Activated naive CD4-positive, alpha-beta T cell treated with anti-CD3 and anti-CD28 coated beads for 36 hours (primary cell): ENCODE data around the gene ENO4. TPM values are rescaled to one million over a fixed set of nuclear protein-coding genes. Genes with fewer than 3 reads are reported as not detected.

Experiments
- CTCF ChIA-PET: fragments of 350-600 bp; sonication (Branson Sonifier 250); formaldehyde crosslinking; loops from one replicate; lab custom pipeline; 2021; ENCODE audit warnings: antibody characterized with exemption; lab: Charles Lee
- DNase-seq: peaks from one replicate; pipeline ENCODE4 v3.0.0-alpha.2; 2020
- H3K27ac Mint-ChIP-seq: one replicate; pipeline ENCODE4 v1.8.0; 2021; ENCODE audit warnings: mild to moderate bottlenecking, mixed read lengths
- H3K27me3 Mint-ChIP-seq: one replicate; pipeline ENCODE4 v1.8.0; 2021; ENCODE audit warnings: low read depth, mixed read lengths
- H3K36me3 Mint-ChIP-seq: one replicate; pipeline ENCODE4 v1.8.0; 2021; ENCODE audit warnings: low read depth, mixed read lengths
- H3K4me1 Mint-ChIP-seq: one replicate; pipeline ENCODE4 v1.8.0; 2021; ENCODE audit warnings: low read depth, mixed read lengths
- H3K4me3 Mint-ChIP-seq: one replicate; pipeline ENCODE4 v1.8.0; 2021; ENCODE audit warnings: mild to moderate bottlenecking, moderate library complexity, mixed read lengths
- H3K9me3 Mint-ChIP-seq: one replicate; pipeline ENCODE4 v1.8.0; 2021; ENCODE audit warnings: mixed read lengths
- intact Hi-C: fragments of 100-400 bp; cut with micrococcal nuclease; formaldehyde crosslinking; loops from one replicate; pipeline ENCODE4 v1.15.1; 2023
- total RNA-seq, 2 experiments: library from RNA; stranded (reverse); gene quantifications; one replicate each; pipeline ENCODE4 v1.2.3, GENCODE V29; 2021

ENO4 gene
- total RNA-seq, 2 experiments from 2014 or later, result not detected

- intact Hi-C loops, result no loop called here
- Mint-ChIP-seq H3K36me3 (no peaks in the 10 kb centered on the region), H3K4me3 (no peak overlapping the region), H3K27ac (no peak overlapping the region), H3K4me1 (peaks cover 13% of the 10 kb centered on the region), H3K9me3 (peaks cover 4% of the 10 kb centered on the region), H3K27me3 (peaks cover 47% of the 10 kb centered on the region)
- CTCF ChIA-PET, result interaction anchor here (1.6 kb wide), 1 partner anchor 316 kb away, joined by 3 read pairs; no protein-coding TSS in a partner anchor
- no peak for DNase-seq
Observed at GRCh38 chr10:116852246-116852645, 2.9 kb downstream of the ENO4 start.

- no peak overlapping the region for H3K27ac Mint-ChIP-seq
- peaks cover 6% of the 10 kb centered on the region for H3K4me1 Mint-ChIP-seq
- peaks cover 37% of the 10 kb centered on the region for H3K27me3 Mint-ChIP-seq
- no peaks in the 10 kb centered on the region for H3K36me3 Mint-ChIP-seq
- no peak overlapping the region for H3K4me3 Mint-ChIP-seq
- no peak for DNase-seq
- intact Hi-C loops, result no loop called here
- peaks cover 9% of the 10 kb centered on the region for H3K9me3 Mint-ChIP-seq
- CTCF ChIA-PET, result interaction anchor here (0.7 kb wide), 1 partner anchor 229 kb away, joined by 4 read pairs; no protein-coding TSS in a partner anchor
Observed at GRCh38 chr10:116853287-116853686, 4.0 kb downstream of the ENO4 start.

GRCh38 chr10:116853701-116854100 lies 4.4 kb downstream of the ENO4 start:
- Mint-ChIP-seq H3K36me3 (no peaks in the 10 kb centered on the region), H3K4me1 (peaks cover 2% of the 10 kb centered on the region), H3K27me3 (peaks cover 33% of the 10 kb centered on the region), H3K9me3 (peaks cover 10% of the 10 kb centered on the region), H3K4me3 (no peak overlapping the region), H3K27ac (no peak overlapping the region)
- intact Hi-C loops, result no loop called here
- CTCF ChIA-PET, result interaction anchor here (0.7 kb wide), 1 partner anchor 230 kb away, joined by 4 read pairs; no protein-coding TSS in a partner anchor
- DNase-seq, result no peak

- H3K27ac Mint-ChIP-seq, result no peak overlapping the region
- no peaks in the 10 kb centered on the region for H3K36me3 Mint-ChIP-seq
- H3K9me3 Mint-ChIP-seq, result peaks cover 10% of the 10 kb centered on the region
- H3K27me3 Mint-ChIP-seq, result peaks cover 10% of the 10 kb centered on the region
- no peak for DNase-seq
- no peaks in the 10 kb centered on the region for H3K4me1 Mint-ChIP-seq
- CTCF ChIA-PET, result no interaction called here
- no peak overlapping the region for H3K4me3 Mint-ChIP-seq
- intact Hi-C loops, result no loop called here
Observed at GRCh38 chr10:116857156-116857555, 7.9 kb downstream of the ENO4 start.

GRCh38 chr10:116861796-116862195 lies 12.5 kb downstream of the ENO4 start:
- Mint-ChIP-seq H3K4me1 (no peaks in the 10 kb centered on the region), H3K27me3 (peaks cover 3% of the 10 kb centered on the region), H3K4me3 (no peak overlapping the region), H3K27ac (no peak overlapping the region), H3K36me3 (no peaks in the 10 kb centered on the region), H3K9me3 (peaks cover 8% of the 10 kb centered on the region)
- intact Hi-C loops, result no loop called here
- CTCF ChIA-PET, result interaction anchor here (0.6 kb wide), 1 partner anchor 1341 kb away, joined by 3 read pairs; no protein-coding TSS in a partner anchor
- DNase-seq, result no peak

- no peak for DNase-seq
- no peaks in the 10 kb centered on the region for H3K36me3 Mint-ChIP-seq
- CTCF ChIA-PET, result no interaction called here
Observed at GRCh38 chr10:116864436-116864835, 15.1 kb downstream of the ENO4 start.

GRCh38 chr10:116866066-116866465 lies 16.8 kb downstream of the ENO4 start:
- no peak for DNase-seq
- Mint-ChIP-seq H3K27ac (no peak overlapping the region), H3K4me3 (no peak overlapping the region), H3K9me3 (no peaks in the 10 kb centered on the region), H3K4me1 (no peaks in the 10 kb centered on the region), H3K36me3 (no peaks in the 10 kb centered on the region), H3K27me3 (peaks cover 2% of the 10 kb centered on the region)
- intact Hi-C loops, result no loop called here
- CTCF ChIA-PET, result no interaction called here

More at GRCh38 chr10:116864436-116864835, 15.1 kb downstream of the ENO4 start:
- Mint-ChIP-seq H3K4me1 (no peaks in the 10 kb centered on the region), H3K27ac (no peak overlapping the region), H3K4me3 (no peak overlapping the region), H3K9me3 (no peaks in the 10 kb centered on the region), H3K27me3 (peaks cover 2% of the 10 kb centered on the region)
- intact Hi-C loops, result no loop called here

GRCh38 chr10:116866987-116867595 lies 17.8 kb downstream of the ENO4 start:
- H3K27me3 Mint-ChIP-seq, result peaks cover 3% of the 10 kb centered on the region
- H3K36me3 Mint-ChIP-seq, result no peaks in the 10 kb centered on the region
- CTCF ChIA-PET, result no interaction called here
- H3K4me3 Mint-ChIP-seq, result no peak overlapping the region
- no peak overlapping the region for H3K27ac Mint-ChIP-seq
- peaks cover 1% of the 10 kb centered on the region for H3K9me3 Mint-ChIP-seq
- no peaks in the 10 kb centered on the region for H3K4me1 Mint-ChIP-seq
- intact Hi-C loops, result no loop called here
- no peak for DNase-seq

- Mint-ChIP-seq H3K36me3 (no peaks in the 10 kb centered on the region), H3K4me1 (no peaks in the 10 kb centered on the region), H3K27ac (no peak overlapping the region), H3K9me3 (peaks cover 5% of the 10 kb centered on the region), H3K27me3 (peaks cover 3% of the 10 kb centered on the region), H3K4me3 (no peak overlapping the region)
- CTCF ChIA-PET, result no interaction called here
- DNase-seq, result no peak
- intact Hi-C loops, result no loop called here
Observed at GRCh38 chr10:116868198-116868676, 18.9 kb downstream of the ENO4 start.

GRCh38 chr10:116868722-116869121 lies 19.4 kb downstream of the ENO4 start:
- Mint-ChIP-seq H3K36me3 (no peaks in the 10 kb centered on the region), H3K27me3 (peaks cover 3% of the 10 kb centered on the region), H3K9me3 (peaks cover 5% of the 10 kb centered on the region), H3K4me3 (no peak overlapping the region), H3K4me1 (no peaks in the 10 kb centered on the region), H3K27ac (no peak overlapping the region)
- DNase-seq, result no peak
- intact Hi-C loops, result no loop called here
- CTCF ChIA-PET, result no interaction called here

GRCh38 chr10:116870949-116871348 lies 21.6 kb downstream of the ENO4 start:
- H3K27me3 Mint-ChIP-seq, result peaks cover 6% of the 10 kb centered on the region
- no peaks in the 10 kb centered on the region for H3K36me3 Mint-ChIP-seq
- peaks cover 5% of the 10 kb centered on the region for H3K9me3 Mint-ChIP-seq
- CTCF ChIA-PET, result interaction anchor here (1.2 kb wide), 1 partner anchor 304 kb away, joined by 3 read pairs; no protein-coding TSS in a partner anchor
- no peak for DNase-seq
- no peaks in the 10 kb centered on the region for H3K4me1 Mint-ChIP-seq
- no peak overlapping the region for H3K27ac Mint-ChIP-seq
- intact Hi-C loops, result no loop called here
- H3K4me3 Mint-ChIP-seq, result no peak overlapping the region

GRCh38 chr10:116873134-116873533 lies 23.8 kb downstream of the ENO4 start:
- intact Hi-C loops, result no loop called here
- CTCF ChIA-PET, result no interaction called here
- H3K27me3 Mint-ChIP-seq, result peaks cover 6% of the 10 kb centered on the region
- H3K4me1 Mint-ChIP-seq, result no peaks in the 10 kb centered on the region
- H3K9me3 Mint-ChIP-seq, result peaks cover 5% of the 10 kb centered on the region
- no peak overlapping the region for H3K27ac Mint-ChIP-seq
- no peak overlapping the region for H3K4me3 Mint-ChIP-seq
- no peak for DNase-seq
- no peaks in the 10 kb centered on the region for H3K36me3 Mint-ChIP-seq

GRCh38 chr10:116875897-116876296 lies 26.6 kb downstream of the ENO4 start:
- CTCF ChIA-PET, result interaction anchor here (1.4 kb wide), 1 partner anchor 292 kb away, joined by 3 read pairs; no protein-coding TSS in a partner anchor
- H3K4me1 Mint-ChIP-seq, result no peaks in the 10 kb centered on the region
- H3K27me3 Mint-ChIP-seq, result peaks cover 6% of the 10 kb centered on the region
- H3K36me3 Mint-ChIP-seq, result no peaks in the 10 kb centered on the region
- H3K9me3 Mint-ChIP-seq, result peaks cover 5% of the 10 kb centered on the region
- intact Hi-C loops, result no loop called here
- no peak overlapping the region for H3K27ac Mint-ChIP-seq
- DNase-seq, result no peak
- no peak overlapping the region for H3K4me3 Mint-ChIP-seq
